NCI-H1694 (cell line): ENCODE data around the gene TRAPPC11.
"Not testable (repeated sequence)": the region's sequence is repeated elsewhere in the genome, so short reads cannot be mapped to it uniquely, and the experiment has no call there.

Experiments used
- DNase-seq: peaks from one replicate; lab custom pipeline; 2025; lab: John Stamatoyannopoulos, UW

The TRAPPC11 gene

GRCh38 chr4:183659029-183659871 lies at the start of gene TRAPPC11, which contains the start of gene RWDD4:
Gene TRAPPC11, plus strand, starts transcription at chr4:183659293. Its CDS starts 4,575 bp downstream, at chr4:183663868.
Gene RWDD4, minus strand, starts transcription at chr4:183659185. Its CDS starts 233 bp downstream, at chr4:183658952.
- DNase-seq: peak; percentile 93

GRCh38 chr4:183610033-183610432 lies 49.1 kb upstream of the TRAPPC11 start:
- DNase-seq: no peak

- no peak for DNase-seq
Measured at GRCh38 chr4:183610613-183611012, 48.5 kb upstream of the TRAPPC11 start.

- no peak for DNase-seq
Measured at GRCh38 chr4:183611210-183611830, 47.8 kb upstream of the TRAPPC11 start.

- no peak for DNase-seq
Measured at GRCh38 chr4:183612329-183613250, 46.5 kb upstream of the TRAPPC11 start.

GRCh38 chr4:183617075-183617474 lies 42.0 kb upstream of the TRAPPC11 start:
- no peak for DNase-seq

- no peak for DNase-seq
Measured at GRCh38 chr4:183618681-183619080, 40.4 kb upstream of the TRAPPC11 start.

GRCh38 chr4:183620421-183620820 lies 38.7 kb upstream of the TRAPPC11 start:
- DNase-seq: no peak

- DNase-seq: no peak
Measured at GRCh38 chr4:183621875-183622274, 37.2 kb upstream of the TRAPPC11 start.

GRCh38 chr4:183624548-183624947 lies 34.5 kb upstream of the TRAPPC11 start:
- DNase-seq: no peak

- DNase-seq: no peak
Measured at GRCh38 chr4:183626168-183626567, 32.9 kb upstream of the TRAPPC11 start.

- not testable (repeated sequence) for DNase-seq
Measured at GRCh38 chr4:183627286-183627685, 31.8 kb upstream of the TRAPPC11 start.

GRCh38 chr4:183627979-183628588 lies 31.0 kb upstream of the TRAPPC11 start:
- DNase-seq: peak; percentile 74

GRCh38 chr4:183631577-183632198 lies 27.4 kb upstream of the TRAPPC11 start:
- DNase-seq: no peak

- DNase-seq: no peak
Measured at GRCh38 chr4:183632689-183633088, 26.4 kb upstream of the TRAPPC11 start.

GRCh38 chr4:183633476-183634400 lies 25.4 kb upstream of the TRAPPC11 start:
- no peak for DNase-seq

GRCh38 chr4:183635321-183635720 lies 23.8 kb upstream of the TRAPPC11 start:
- DNase-seq: peak; percentile 37

GRCh38 chr4:183635741-183636140 lies 23.4 kb upstream of the TRAPPC11 start:
- peak; percentile 23 for DNase-seq

GRCh38 chr4:183636503-183636902 lies 22.6 kb upstream of the TRAPPC11 start:
- DNase-seq: no peak

- no peak for DNase-seq
Measured at GRCh38 chr4:183636923-183637322, 22.2 kb upstream of the TRAPPC11 start.
